ENCODE data around the gene IFT80.

GRCh38 chr3:160378331-160379109 is 20.5 kb downstream of the IFT80 start:
- TF ChIP-seq POLR2A (IDR thresholded peaks at IDR 0.05): no peak
- no peak for TF ChIP-seq CTCF (IDR thresholded peaks at IDR 0.05)

All from adrenal gland (tissue), 5 donors.